NCI-H187 treated with DMSO at 0.1 percent for 48 hours (cell line): ENCODE data around the gene SYK.

ENCODE experiments used
- DNase-seq: peaks from one replicate; lab custom pipeline; 2025; lab: John Stamatoyannopoulos, UW

The SYK gene

GRCh38 chr9:90946982-90947381 is 145.4 kb downstream of the SYK start:
- no peak for DNase-seq
